Ramos (cell line): ENCODE results near the gene PHACTR2.

Source experiments
- in situ Hi-C: fragments of 300-500 bp; cut with MboI; formaldehyde crosslinking; loops from one replicate; pipeline ENCODE4 v1.14.3; 2022; ENCODE audit warnings: low sequenced_read_pairs; ENCODE audit not compliant: unreplicated experiment

Gene PHACTR2

GRCh38 chr6:143695969-143696663, 18.4 kb downstream of the PHACTR2 start:
- in situ Hi-C loops, result no loop called here

- in situ Hi-C loops, result no loop called here
Measured at GRCh38 chr6:143696664-143697000, 18.9 kb downstream of the PHACTR2 start.

GRCh38 chr6:143697076-143697800, 19.5 kb downstream of the PHACTR2 start:
- in situ Hi-C loops, result no loop called here

GRCh38 chr6:143698329-143698728, 20.6 kb downstream of the PHACTR2 start:
- in situ Hi-C loops, result no loop called here

GRCh38 chr6:143698759-143699429, 21.1 kb downstream of the PHACTR2 start:
- in situ Hi-C loops, result no loop called here

- in situ Hi-C loops, result no loop called here
Measured at GRCh38 chr6:143699430-143699825, 21.7 kb downstream of the PHACTR2 start.

GRCh38 chr6:143700684-143701348, 23.1 kb downstream of the PHACTR2 start:
- in situ Hi-C loops, result no loop called here

GRCh38 chr6:143701349-143702234, 23.8 kb downstream of the PHACTR2 start:
- in situ Hi-C loops, result no loop called here

GRCh38 chr6:143705569-143705968, 27.8 kb downstream of the PHACTR2 start:
- in situ Hi-C loops, result no loop called here

- in situ Hi-C loops, result no loop called here
Measured at GRCh38 chr6:143707697-143708096, 29.9 kb downstream of the PHACTR2 start.

GRCh38 chr6:143708889-143709288, 31.1 kb downstream of the PHACTR2 start:
- in situ Hi-C loops, result no loop called here

- in situ Hi-C loops, result no loop called here
Measured at GRCh38 chr6:143711714-143712113, 33.9 kb downstream of the PHACTR2 start.

GRCh38 chr6:143718472-143718871, 40.7 kb downstream of the PHACTR2 start:
- in situ Hi-C loops, result no loop called here

GRCh38 chr6:143721642-143722041, 43.9 kb downstream of the PHACTR2 start:
- in situ Hi-C loops, result no loop called here

GRCh38 chr6:143724876-143725275, 47.1 kb downstream of the PHACTR2 start:
- in situ Hi-C loops, result no loop called here

GRCh38 chr6:143726015-143726647, 48.4 kb downstream of the PHACTR2 start:
- in situ Hi-C loops, result no loop called here

- in situ Hi-C loops, result no loop called here
Measured at GRCh38 chr6:143727035-143727434, 49.3 kb downstream of the PHACTR2 start.

- in situ Hi-C loops, result no loop called here
Measured at GRCh38 chr6:143731789-143732188, 54.0 kb downstream of the PHACTR2 start.

- in situ Hi-C loops, result no loop called here
Measured at GRCh38 chr6:143732536-143732935, 54.8 kb downstream of the PHACTR2 start.
